GM23338 (cell line): ENCODE results near the gene ATP4B. TPM values are rescaled to one million over a fixed set of nuclear protein-coding genes. Genes with fewer than 3 reads are reported as not detected.

Source experiments
- ATAC-seq: fragments of 200-7000 bp; cut with Tn5 transposase; 3 replicates; pipeline ENCODE4 v1.9.1; 2020
- DNase-seq: peaks from one replicate; pipeline ENCODE4 v3.0.0-alpha.2; 2015; ENCODE audit warnings: low spot score
- H2AFZ ChIP-seq: fragments of 200-600 bp; sonication (generic); 2 replicates; pipeline ENCODE4 v1.8.0; 2016; ENCODE audit warnings: antibody characterized with exemption, mild to moderate bottlenecking, moderate library complexity
- H3F3A ChIP-seq: fragments of 200-600 bp; sonication (generic); replicated peaks from 2 replicates; pipeline ENCODE4 v1.8.0; 2017; ENCODE audit warnings: antibody characterized with exemption, mixed run types, low read depth
- H3K27ac ChIP-seq: fragments of 200-600 bp; sonication (generic); 2 replicates; pipeline ENCODE4 v1.6.1; 2016; ENCODE audit warnings: low read depth
- H3K27me3 ChIP-seq: fragments of 200-600 bp; sonication (generic); 2 replicates; pipeline ENCODE4 v1.8.0; 2016; ENCODE audit warnings: mild to moderate bottlenecking, mixed run types, moderate library complexity; ENCODE audit not compliant: insufficient read depth
- H3K36me3 ChIP-seq: fragments of 200-600 bp; sonication (generic); 2 replicates; pipeline ENCODE4 v1.8.0; 2016; ENCODE audit warnings: mild to moderate bottlenecking; ENCODE audit not compliant: insufficient read depth
- H3K4me1 ChIP-seq: fragments of 200-600 bp; sonication (generic); 2 replicates; pipeline ENCODE4 v1.8.0; 2016; ENCODE audit warnings: mild to moderate bottlenecking, moderate library complexity; ENCODE audit not compliant: insufficient read depth
- H3K4me2 ChIP-seq: fragments of 200-600 bp; sonication (generic); 2 replicates; pipeline ENCODE4 v1.7.1; 2017; ENCODE audit warnings: mixed run types
- H3K4me3 ChIP-seq: fragments of 200-600 bp; sonication (generic); 2 replicates; pipeline ENCODE4 v1.6.1; 2016; ENCODE audit warnings: mixed run types
- H3K79me2 ChIP-seq: fragments of 200-600 bp; sonication (generic); replicated peaks from 2 replicates; pipeline ENCODE4 v1.8.0; 2017; ENCODE audit warnings: mild to moderate bottlenecking; ENCODE audit not compliant: insufficient read depth
- H3K9me2 ChIP-seq: fragments of 200-600 bp; sonication (generic); 2 replicates; pipeline ENCODE4 v1.8.0; 2017; ENCODE audit not compliant: insufficient read depth
- H4K20me1 ChIP-seq: fragments of 200-600 bp; sonication (generic); replicated peaks from 2 replicates; pipeline ENCODE4 v1.8.0; 2017; ENCODE audit warnings: mild to moderate bottlenecking; ENCODE audit not compliant: insufficient read depth
- H3K27ac Mint-ChIP-seq: 2 replicates; pipeline ENCODE4 v1.8.0; 2020; ENCODE audit warnings: inconsistent platforms, mild to moderate bottlenecking, moderate library complexity, mixed read lengths
- H3K27me3 Mint-ChIP-seq: 3 replicates; pipeline ENCODE4 v1.8.0; 2022; ENCODE audit warnings: low read depth, mild to moderate bottlenecking, moderate library complexity, mixed read lengths, inconsistent platforms; ENCODE audit not compliant: insufficient read depth, poor library complexity
- H3K36me3 Mint-ChIP-seq: 3 replicates; pipeline ENCODE4 v1.8.0; 2021; ENCODE audit warnings: low read depth, mild to moderate bottlenecking, inconsistent platforms, moderate library complexity, mixed read lengths
- H3K4me1 Mint-ChIP-seq: 3 replicates; pipeline ENCODE4 v1.8.0; 2020; ENCODE audit warnings: mild to moderate bottlenecking, inconsistent platforms, mixed read lengths
- H3K4me3 Mint-ChIP-seq: 3 replicates; pipeline ENCODE4 v1.8.0; 2021; ENCODE audit warnings: moderate library complexity, mild to moderate bottlenecking, inconsistent platforms, mixed read lengths
- H3K9me3 Mint-ChIP-seq: 3 replicates; pipeline ENCODE4 v1.8.0; 2020; ENCODE audit warnings: moderate library complexity, mild to moderate bottlenecking, inconsistent platforms, mixed read lengths
- CREB1 ChIP-seq: fragments of 250-450 bp; sonication (Bioruptor Pico); IDR thresholded peaks from 2 replicates; pipeline ENCODE4 v1.5.0; 2020; ENCODE audit warnings: low read depth, mild to moderate bottlenecking, moderate library complexity
- EZH2 ChIP-seq: fragments of 200-600 bp; sonication (generic); IDR thresholded peaks from one replicate; pipeline ENCODE4 v1.8.0; 2017; ENCODE audit warnings: antibody characterized with exemption, mild to moderate bottlenecking, low read depth; ENCODE audit not compliant: unreplicated experiment
- EZH2phosphoT487 ChIP-seq: fragments of 200-600 bp; sonication (generic); IDR thresholded peaks from one replicate; pipeline ENCODE4 v1.8.1; 2018; ENCODE audit warnings: antibody characterized with exemption; ENCODE audit not compliant: unreplicated experiment
- JUNB ChIP-seq: IDR thresholded peaks from one replicate; pipeline ENCODE4 v1.6.1; 2016; ENCODE audit warnings: antibody characterized with exemption; ENCODE audit not compliant: unreplicated experiment
- NANOG ChIP-seq: IDR thresholded peaks from 2 replicates; pipeline ENCODE4 v1.6.1; 2016; ENCODE audit warnings: antibody characterized with exemption, borderline replicate concordance
- POLR2AphosphoS5 ChIP-seq: IDR thresholded peaks from 2 replicates; pipeline ENCODE4 v1.6.1; 2016; ENCODE audit warnings: antibody characterized with exemption, low read depth
- STAT1 ChIP-seq: IDR thresholded peaks from one replicate; pipeline ENCODE4 v1.6.1; 2016; ENCODE audit warnings: antibody characterized with exemption; ENCODE audit not compliant: unreplicated experiment
- ZNF114 ChIP-seq: fragments of 250-450 bp; sonication (Bioruptor Pico); IDR thresholded peaks from 2 replicates; pipeline ENCODE4 v1.5.0; 2020; ENCODE audit warnings: mild to moderate bottlenecking, moderate library complexity
- ZNF331 ChIP-seq: fragments of 250-450 bp; sonication (Bioruptor Pico); IDR thresholded peaks from 2 replicates; pipeline ENCODE4 v1.5.0; 2020; ENCODE audit warnings: low read depth, mild to moderate bottlenecking, moderate library complexity
- polyA plus RNA-seq: library from polyadenylated mRNA; unstranded; fragments of >200 nt; fragmentation: Nextera tagmentation; extraction: Ambion mirVana; gene quantifications from 2 replicates; pipeline ENCODE4 v1.2.1, GENCODE V29; 2016
- total RNA-seq: library from RNA; depleted of rRNA; stranded (reverse); fragments of >200 nt; shearing (Covaris generic); gene quantifications from 2 replicates; pipeline ENCODE4 v1.2.3, GENCODE V29; 2014
- TF ChIP-seq, protein P1 (sequence below), 2 experiments: fragments of 200-600 bp in 1 of 2; sonication (generic) in 1 of 2; conservative IDR thresholded peaks; 2 replicates each; pipeline versions ENCODE4 v1.5.1 to v1.6.1; 2016 to 2017; ENCODE audit warnings: antibody characterized with exemption in 2 of 2, low read depth in 2 of 2, mild to moderate bottlenecking in 2 of 2, moderate library complexity in 1 of 2
- TF ChIP-seq, protein P2 (sequence below): fragments of 250-450 bp; sonication (Bioruptor Pico); IDR thresholded peaks from 2 replicates; pipeline ENCODE4 v1.5.0; 2020; ENCODE audit warnings: mild to moderate bottlenecking, moderate library complexity
- TF ChIP-seq, protein P3 (sequence below): IDR thresholded peaks from one replicate; pipeline ENCODE4 v1.6.1; 2018; ENCODE audit warnings: antibody characterized with exemption; ENCODE audit not compliant: unreplicated experiment
- TF ChIP-seq, protein P4 (sequence below): IDR thresholded peaks from 2 replicates; pipeline ENCODE4 v1.6.1; 2016; ENCODE audit warnings: antibody characterized with exemption

Gene ATP4B
- total and polyA plus RNA-seq, 2 experiments from 2014 or later, result not detected

DNA sequence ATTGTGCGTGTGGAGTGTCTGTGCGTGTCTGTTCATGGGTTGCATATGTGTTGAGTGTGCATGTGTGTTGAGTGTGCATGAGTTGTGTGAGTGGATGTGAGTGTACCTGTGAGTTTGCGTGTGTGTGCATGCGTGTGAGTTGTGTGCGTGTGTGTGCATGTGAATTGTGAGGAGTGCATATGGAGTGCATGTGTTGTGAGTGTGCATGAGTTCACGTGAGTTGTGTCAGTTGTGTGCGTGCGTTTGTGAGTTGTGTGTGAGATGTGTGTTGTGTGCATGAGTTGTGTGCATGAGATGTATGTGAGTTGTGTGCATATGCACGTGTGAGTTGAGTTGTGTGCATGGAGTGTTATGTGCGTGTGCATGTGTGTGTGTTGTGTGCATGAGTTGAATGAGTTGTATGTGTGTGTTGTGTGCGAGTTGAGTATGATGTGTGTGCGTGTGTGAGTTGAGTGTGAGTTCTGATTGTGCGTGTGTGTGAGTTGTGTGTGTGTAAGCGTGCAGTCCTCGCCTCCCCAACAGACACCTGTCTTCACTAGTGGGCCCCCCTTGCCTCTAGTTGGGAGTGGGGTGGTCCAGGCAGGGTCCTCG, 44.1 kb downstream of the ATP4B start:
- peaks cover 36% of the 10 kb centered on the region for H3K36me3 Mint-ChIP-seq
- peaks cover 84% of the 10 kb centered on the region for H3K79me2 ChIP-seq
- H3K4me1 Mint-ChIP-seq, result peaks cover 24% of the 10 kb centered on the region
- H3K4me3 ChIP-seq, result no peak overlapping the region
- no peak overlapping the region for H3K4me3 Mint-ChIP-seq
- peaks cover 4% of the 10 kb centered on the region for H3K27me3 Mint-ChIP-seq
- ATAC-seq, result no peak
- H3K27me3 ChIP-seq, result no peaks in the 10 kb centered on the region
- 0 out of 2 replicates have a peak, but pooled peaks cover 3% of the 10 kb centered on the region for H3F3A ChIP-seq
- no peaks in the 10 kb centered on the region for H3K9me3 Mint-ChIP-seq
- H3K36me3 ChIP-seq, result no peaks in the 10 kb centered on the region
- no peak overlapping the region for H2AFZ ChIP-seq
- DNase-seq, result no peak
- H3K27ac ChIP-seq, result no peak overlapping the region
- H3K27ac Mint-ChIP-seq, result no peak overlapping the region
- no peaks in the 10 kb centered on the region for H3K9me2 ChIP-seq
- peaks cover 13% of the 10 kb centered on the region for H4K20me1 ChIP-seq
- H3K4me2 ChIP-seq, result no peak overlapping the region
- peaks cover 10% of the 10 kb centered on the region; the same call in 1 of the 2 replicates for H3K4me1 ChIP-seq
- TF ChIP-seq EZH2phosphoT487, result no peak
- TF ChIP-seq ZNF331 (CRISPR knock-in tag), result no peak
- TF ChIP-seq ZNF114 (CRISPR knock-in tag), result no peak
- no peak for TF ChIP-seq EZH2
- TF ChIP-seq, protein P1, sequence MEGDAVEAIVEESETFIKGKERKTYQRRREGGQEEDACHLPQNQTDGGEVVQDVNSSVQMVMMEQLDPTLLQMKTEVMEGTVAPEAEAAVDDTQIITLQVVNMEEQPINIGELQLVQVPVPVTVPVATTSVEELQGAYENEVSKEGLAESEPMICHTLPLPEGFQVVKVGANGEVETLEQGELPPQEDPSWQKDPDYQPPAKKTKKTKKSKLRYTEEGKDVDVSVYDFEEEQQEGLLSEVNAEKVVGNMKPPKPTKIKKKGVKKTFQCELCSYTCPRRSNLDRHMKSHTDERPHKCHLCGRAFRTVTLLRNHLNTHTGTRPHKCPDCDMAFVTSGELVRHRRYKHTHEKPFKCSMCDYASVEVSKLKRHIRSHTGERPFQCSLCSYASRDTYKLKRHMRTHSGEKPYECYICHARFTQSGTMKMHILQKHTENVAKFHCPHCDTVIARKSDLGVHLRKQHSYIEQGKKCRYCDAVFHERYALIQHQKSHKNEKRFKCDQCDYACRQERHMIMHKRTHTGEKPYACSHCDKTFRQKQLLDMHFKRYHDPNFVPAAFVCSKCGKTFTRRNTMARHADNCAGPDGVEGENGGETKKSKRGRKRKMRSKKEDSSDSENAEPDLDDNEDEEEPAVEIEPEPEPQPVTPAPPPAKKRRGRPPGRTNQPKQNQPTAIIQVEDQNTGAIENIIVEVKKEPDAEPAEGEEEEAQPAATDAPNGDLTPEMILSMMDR (conservative IDR thresholded peaks at IDR 0.05; ENCODE audit: low read depth in 2 of 2), result no peak
- TF ChIP-seq CREB1 (CRISPR knock-in tag), result no peak
- TF ChIP-seq, protein P2, sequence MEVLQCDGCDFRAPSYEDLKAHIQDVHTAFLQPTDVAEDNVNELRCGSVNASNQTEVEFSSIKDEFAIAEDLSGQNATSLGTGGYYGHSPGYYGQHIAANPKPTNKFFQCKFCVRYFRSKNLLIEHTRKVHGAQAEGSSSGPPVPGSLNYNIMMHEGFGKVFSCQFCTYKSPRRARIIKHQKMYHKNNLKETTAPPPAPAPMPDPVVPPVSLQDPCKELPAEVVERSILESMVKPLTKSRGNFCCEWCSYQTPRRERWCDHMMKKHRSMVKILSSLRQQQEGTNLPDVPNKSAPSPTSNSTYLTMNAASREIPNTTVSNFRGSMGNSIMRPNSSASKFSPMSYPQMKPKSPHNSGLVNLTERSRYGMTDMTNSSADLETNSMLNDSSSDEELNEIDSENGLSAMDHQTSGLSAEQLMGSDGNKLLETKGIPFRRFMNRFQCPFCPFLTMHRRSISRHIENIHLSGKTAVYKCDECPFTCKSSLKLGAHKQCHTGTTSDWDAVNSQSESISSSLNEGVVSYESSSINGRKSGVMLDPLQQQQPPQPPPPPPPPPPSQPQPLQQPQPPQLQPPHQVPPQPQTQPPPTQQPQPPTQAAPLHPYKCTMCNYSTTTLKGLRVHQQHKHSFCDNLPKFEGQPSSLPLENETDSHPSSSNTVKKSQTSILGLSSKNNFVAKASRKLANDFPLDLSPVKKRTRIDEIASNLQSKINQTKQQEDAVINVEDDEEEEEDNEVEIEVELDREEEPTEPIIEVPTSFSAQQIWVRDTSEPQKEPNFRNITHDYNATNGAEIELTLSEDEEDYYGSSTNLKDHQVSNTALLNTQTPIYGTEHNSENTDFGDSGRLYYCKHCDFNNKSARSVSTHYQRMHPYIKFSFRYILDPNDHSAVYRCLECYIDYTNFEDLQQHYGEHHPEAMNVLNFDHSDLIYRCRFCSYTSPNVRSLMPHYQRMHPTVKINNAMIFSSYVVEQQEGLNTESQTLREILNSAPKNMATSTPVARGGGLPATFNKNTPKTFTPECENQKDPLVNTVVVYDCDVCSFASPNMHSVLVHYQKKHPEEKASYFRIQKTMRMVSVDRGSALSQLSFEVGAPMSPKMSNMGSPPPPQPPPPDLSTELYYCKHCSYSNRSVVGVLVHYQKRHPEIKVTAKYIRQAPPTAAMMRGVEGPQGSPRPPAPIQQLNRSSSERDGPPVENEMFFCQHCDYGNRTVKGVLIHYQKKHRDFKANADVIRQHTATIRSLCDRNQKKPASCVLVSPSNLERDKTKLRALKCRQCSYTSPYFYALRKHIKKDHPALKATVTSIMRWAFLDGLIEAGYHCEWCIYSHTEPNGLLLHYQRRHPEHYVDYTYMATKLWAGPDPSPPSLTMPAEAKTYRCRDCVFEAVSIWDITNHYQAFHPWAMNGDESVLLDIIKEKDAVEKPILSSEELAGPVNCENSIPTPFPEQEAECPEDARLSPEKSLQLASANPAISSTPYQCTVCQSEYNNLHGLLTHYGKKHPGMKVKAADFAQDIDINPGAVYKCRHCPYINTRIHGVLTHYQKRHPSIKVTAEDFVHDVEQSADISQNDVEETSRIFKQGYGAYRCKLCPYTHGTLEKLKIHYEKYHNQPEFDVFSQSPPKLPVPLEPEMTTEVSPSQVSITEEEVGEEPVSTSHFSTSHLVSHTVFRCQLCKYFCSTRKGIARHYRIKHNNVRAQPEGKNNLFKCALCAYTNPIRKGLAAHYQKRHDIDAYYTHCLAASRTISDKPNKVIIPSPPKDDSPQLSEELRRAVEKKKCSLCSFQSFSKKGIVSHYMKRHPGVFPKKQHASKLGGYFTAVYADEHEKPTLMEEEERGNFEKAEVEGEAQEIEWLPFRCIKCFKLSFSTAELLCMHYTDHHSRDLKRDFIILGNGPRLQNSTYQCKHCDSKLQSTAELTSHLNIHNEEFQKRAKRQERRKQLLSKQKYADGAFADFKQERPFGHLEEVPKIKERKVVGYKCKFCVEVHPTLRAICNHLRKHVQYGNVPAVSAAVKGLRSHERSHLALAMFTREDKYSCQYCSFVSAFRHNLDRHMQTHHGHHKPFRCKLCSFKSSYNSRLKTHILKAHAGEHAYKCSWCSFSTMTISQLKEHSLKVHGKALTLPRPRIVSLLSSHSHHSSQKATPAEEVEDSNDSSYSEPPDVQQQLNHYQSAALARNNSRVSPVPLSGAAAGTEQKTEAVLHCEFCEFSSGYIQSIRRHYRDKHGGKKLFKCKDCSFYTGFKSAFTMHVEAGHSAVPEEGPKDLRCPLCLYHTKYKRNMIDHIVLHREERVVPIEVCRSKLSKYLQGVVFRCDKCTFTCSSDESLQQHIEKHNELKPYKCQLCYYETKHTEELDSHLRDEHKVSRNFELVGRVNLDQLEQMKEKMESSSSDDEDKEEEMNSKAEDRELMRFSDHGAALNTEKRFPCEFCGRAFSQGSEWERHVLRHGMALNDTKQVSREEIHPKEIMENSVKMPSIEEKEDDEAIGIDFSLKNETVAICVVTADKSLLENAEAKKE, result no peak
- TF ChIP-seq, protein P3, sequence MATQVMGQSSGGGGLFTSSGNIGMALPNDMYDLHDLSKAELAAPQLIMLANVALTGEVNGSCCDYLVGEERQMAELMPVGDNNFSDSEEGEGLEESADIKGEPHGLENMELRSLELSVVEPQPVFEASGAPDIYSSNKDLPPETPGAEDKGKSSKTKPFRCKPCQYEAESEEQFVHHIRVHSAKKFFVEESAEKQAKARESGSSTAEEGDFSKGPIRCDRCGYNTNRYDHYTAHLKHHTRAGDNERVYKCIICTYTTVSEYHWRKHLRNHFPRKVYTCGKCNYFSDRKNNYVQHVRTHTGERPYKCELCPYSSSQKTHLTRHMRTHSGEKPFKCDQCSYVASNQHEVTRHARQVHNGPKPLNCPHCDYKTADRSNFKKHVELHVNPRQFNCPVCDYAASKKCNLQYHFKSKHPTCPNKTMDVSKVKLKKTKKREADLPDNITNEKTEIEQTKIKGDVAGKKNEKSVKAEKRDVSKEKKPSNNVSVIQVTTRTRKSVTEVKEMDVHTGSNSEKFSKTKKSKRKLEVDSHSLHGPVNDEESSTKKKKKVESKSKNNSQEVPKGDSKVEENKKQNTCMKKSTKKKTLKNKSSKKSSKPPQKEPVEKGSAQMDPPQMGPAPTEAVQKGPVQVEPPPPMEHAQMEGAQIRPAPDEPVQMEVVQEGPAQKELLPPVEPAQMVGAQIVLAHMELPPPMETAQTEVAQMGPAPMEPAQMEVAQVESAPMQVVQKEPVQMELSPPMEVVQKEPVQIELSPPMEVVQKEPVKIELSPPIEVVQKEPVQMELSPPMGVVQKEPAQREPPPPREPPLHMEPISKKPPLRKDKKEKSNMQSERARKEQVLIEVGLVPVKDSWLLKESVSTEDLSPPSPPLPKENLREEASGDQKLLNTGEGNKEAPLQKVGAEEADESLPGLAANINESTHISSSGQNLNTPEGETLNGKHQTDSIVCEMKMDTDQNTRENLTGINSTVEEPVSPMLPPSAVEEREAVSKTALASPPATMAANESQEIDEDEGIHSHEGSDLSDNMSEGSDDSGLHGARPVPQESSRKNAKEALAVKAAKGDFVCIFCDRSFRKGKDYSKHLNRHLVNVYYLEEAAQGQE, result no peak
- TF ChIP-seq STAT1, result no peak
- TF ChIP-seq NANOG, result no peak
- TF ChIP-seq POLR2AphosphoS5, result no peak
- TF ChIP-seq, protein P4, sequence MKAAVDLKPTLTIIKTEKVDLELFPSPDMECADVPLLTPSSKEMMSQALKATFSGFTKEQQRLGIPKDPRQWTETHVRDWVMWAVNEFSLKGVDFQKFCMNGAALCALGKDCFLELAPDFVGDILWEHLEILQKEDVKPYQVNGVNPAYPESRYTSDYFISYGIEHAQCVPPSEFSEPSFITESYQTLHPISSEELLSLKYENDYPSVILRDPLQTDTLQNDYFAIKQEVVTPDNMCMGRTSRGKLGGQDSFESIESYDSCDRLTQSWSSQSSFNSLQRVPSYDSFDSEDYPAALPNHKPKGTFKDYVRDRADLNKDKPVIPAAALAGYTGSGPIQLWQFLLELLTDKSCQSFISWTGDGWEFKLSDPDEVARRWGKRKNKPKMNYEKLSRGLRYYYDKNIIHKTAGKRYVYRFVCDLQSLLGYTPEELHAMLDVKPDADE, result no peak
- no peak for TF ChIP-seq JUNB
